H1 (cell line): ENCODE measurements around the gene ATP7B. TPM values are rescaled to one million over a fixed set of nuclear protein-coding genes. Genes with fewer than 3 reads are reported as not detected.

Source experiments
- CTCF ChIA-PET: fragments of 300-600 bp; sonication (Branson Sonifier 250); formaldehyde crosslinking; loops from one replicate; lab custom pipeline; 2021; ENCODE audit not compliant: partially characterized antibody; lab: Charles Lee
- POLR2A ChIA-PET: fragments of 300-600 bp; sonication (Branson Sonifier 250); formaldehyde crosslinking; loops from one replicate; lab custom pipeline; 2021; ENCODE audit warnings: inconsistent platforms; ENCODE audit not compliant: partially characterized antibody; lab: Charles Lee
- DNase-seq, 2 experiments: peaks; one replicate each; pipeline versions ENCODE4 v3.0.0 to v3.0.0-alpha.2; 2010 to 2022; ENCODE audit warnings: low spot score in 2 of 2, low read depth in 1 of 2, mixed read lengths in 1 of 2
- FAIRE-seq: peaks from 2 replicates; lab custom pipeline; 2011; peaks lifted over from hg19 to GRCh38; lab: Jason Lieb, UNC
- H2AFZ ChIP-seq: 2 replicates; pipeline ENCODE4 v1.8.1; 2012; ENCODE audit warnings: low read length, inconsistent platforms
- H2AK5ac ChIP-seq: 2 replicates; pipeline ENCODE4 v1.6.1; 2013; ENCODE audit warnings: low read depth, low read length
- H2BK120ac ChIP-seq: replicated peaks from 2 replicates; pipeline ENCODE3; 2013; ENCODE audit warnings: low read depth, low read length, inconsistent platforms
- H2BK12ac ChIP-seq: 2 replicates; pipeline ENCODE4 v1.6.1; 2013; ENCODE audit warnings: low read depth, low read length
- H2BK15ac ChIP-seq: 2 replicates; pipeline ENCODE4 v1.6.1; 2013; ENCODE audit warnings: low read length
- H2BK20ac ChIP-seq: 2 replicates; pipeline ENCODE4 v1.6.1; 2013; ENCODE audit warnings: low read length
- H2BK5ac ChIP-seq: 2 replicates; pipeline ENCODE4 v1.6.1; 2013; ENCODE audit warnings: low read depth, low read length
- H3K14ac ChIP-seq: 2 replicates; pipeline ENCODE4 v1.6.1; 2013; ENCODE audit warnings: inconsistent platforms; ENCODE audit not compliant: insufficient read length
- H3K18ac ChIP-seq: 2 replicates; pipeline ENCODE4 v1.6.1; 2013; ENCODE audit warnings: low read length; ENCODE audit errors: extremely low read depth
- H3K23ac ChIP-seq: 2 replicates; pipeline ENCODE4 v1.6.1; 2013; ENCODE audit warnings: inconsistent platforms; ENCODE audit not compliant: insufficient read length
- H3K23me2 ChIP-seq: 2 replicates; pipeline ENCODE4 v1.6.1; 2013; ENCODE audit warnings: low read depth, low read length
- H3K27ac ChIP-seq: 2 replicates; pipeline ENCODE4 v1.6.1; 2011; ENCODE audit warnings: low read depth, low read length, inconsistent platforms
- H3K27me3 ChIP-seq, 4 experiments: replicated peaks in 1 of 4; 1 replicate in 1 of 4; 2 replicates in 3 of 4; pipeline versions ENCODE4 v1.6.1 to v1.8.1; 2011 to 2013; ENCODE audit warnings: low read length in 3 of 4, mild to moderate bottlenecking in 3 of 4, inconsistent platforms in 2 of 4, mixed read lengths in 2 of 4, moderate library complexity in 1 of 4; ENCODE audit not compliant: control insufficient read depth in 3 of 4, insufficient read depth in 3 of 4; ENCODE audit errors: extremely low read depth in 1 of 4
- H3K36me3 ChIP-seq, 4 experiments: 2 replicates each; pipeline versions ENCODE4 v1.6.1 to v1.8.1; 2011 to 2013; ENCODE audit warnings: mild to moderate bottlenecking in 4 of 4, low read length in 3 of 4, moderate library complexity in 2 of 4, control low read depth in 1 of 4, inconsistent platforms in 1 of 4; ENCODE audit not compliant: insufficient read depth in 4 of 4, control insufficient read depth in 2 of 4
- H3K4ac ChIP-seq: replicated peaks from 2 replicates; pipeline ENCODE3; 2013; ENCODE audit warnings: low read length, low read depth, mixed read lengths, inconsistent platforms; ENCODE audit not compliant: insufficient read length
- H3K4me1 ChIP-seq, 4 experiments: replicated peaks in 1 of 4; 1 replicate in 1 of 4; 2 replicates in 3 of 4; pipeline versions ENCODE4 v1.6.1 to v1.8.1; 2011 to 2013; ENCODE audit warnings: low read length in 3 of 4, inconsistent platforms in 2 of 4, mixed read lengths in 1 of 4; ENCODE audit not compliant: insufficient read depth in 4 of 4, control insufficient read depth in 3 of 4
- H3K4me2 ChIP-seq, 2 experiments: 2 replicates each; pipeline versions ENCODE4 v1.6.1 to v1.8.1; 2011 to 2013; ENCODE audit warnings: low read depth in 2 of 2, low read length in 2 of 2, control low read depth in 1 of 2, inconsistent platforms in 1 of 2, mild to moderate bottlenecking in 1 of 2; ENCODE audit not compliant: insufficient read depth in 1 of 2
- H3K4me3 ChIP-seq, 4 experiments: fragments of 200-600, 300-600 bp in 1 of 4; sonication (generic), shearing (Covaris generic), sonication (Bioruptor Twin) in 1 of 4; 2 replicates each; pipeline versions ENCODE4 v1.5.1 to v1.8.1; 2011 to 2016; ENCODE audit warnings: low read length in 4 of 4, low read depth in 3 of 4, control low read depth in 2 of 4, inconsistent platforms in 2 of 4, mild to moderate bottlenecking in 2 of 4, mixed read lengths in 1 of 4, moderate library complexity in 1 of 4; ENCODE audit not compliant: insufficient read depth in 2 of 4; ENCODE audit errors: extremely low read depth in 1 of 4
- H3K56ac ChIP-seq: replicated peaks from 2 replicates; pipeline ENCODE3; 2013; ENCODE audit warnings: low read depth, mild to moderate bottlenecking, mixed read lengths, low read length, inconsistent platforms; ENCODE audit not compliant: insufficient read length
- H3K79me1 ChIP-seq: 2 replicates; pipeline ENCODE4 v1.6.1; 2013; ENCODE audit warnings: low read depth, low read length, control low read depth
- H3K79me2 ChIP-seq, 2 experiments: 2 replicates each; pipeline versions ENCODE4 v1.6.1 to v1.8.1; 2012 to 2013; ENCODE audit warnings: low read length in 2 of 2, mild to moderate bottlenecking in 2 of 2, inconsistent platforms in 1 of 2; ENCODE audit not compliant: insufficient read depth in 2 of 2, control insufficient read depth in 1 of 2
- H3K9ac ChIP-seq, 4 experiments: replicated peaks in 1 of 4; 1 replicate in 1 of 4; 2 replicates in 3 of 4; pipeline versions ENCODE4 v1.6.1 to v1.8.1; 2011 to 2013; ENCODE audit warnings: low read depth in 3 of 4, low read length in 3 of 4, control low read depth in 2 of 4, mild to moderate bottlenecking in 2 of 4, moderate library complexity in 2 of 4, inconsistent platforms in 1 of 4; ENCODE audit errors: extremely low read depth in 1 of 4
- H3K9me3 ChIP-seq, 2 experiments: 2 replicates each; pipeline versions ENCODE4 v1.6.1 to v1.8.1; 2012 to 2013; ENCODE audit warnings: mild to moderate bottlenecking in 2 of 2, moderate library complexity in 2 of 2, control low read depth in 1 of 2, inconsistent platforms in 1 of 2, low read depth in 1 of 2, low read length in 1 of 2, mixed read lengths in 1 of 2; ENCODE audit not compliant: insufficient read depth in 2 of 2
- H4K20me1 ChIP-seq, 2 experiments: replicated peaks in 1 of 2; 2 replicates each; pipeline versions ENCODE3 to v1.8.1; 2011 to 2013; ENCODE audit warnings: inconsistent platforms in 2 of 2, low read length in 2 of 2, mild to moderate bottlenecking in 1 of 2; ENCODE audit not compliant: insufficient read depth in 2 of 2, control insufficient read depth in 1 of 2
- H4K5ac ChIP-seq: 2 replicates; pipeline ENCODE4 v1.6.1; 2013; ENCODE audit warnings: low read length, low read depth, mixed read lengths, inconsistent platforms; ENCODE audit not compliant: insufficient read length
- H4K8ac ChIP-seq: 2 replicates; pipeline ENCODE4 v1.8.0; 2013; ENCODE audit warnings: mild to moderate bottlenecking, moderate library complexity, low read length, inconsistent platforms; ENCODE audit not compliant: insufficient read depth; ENCODE audit errors: extremely low read depth
- H4K91ac ChIP-seq: replicated peaks from 2 replicates; pipeline ENCODE3; 2013; ENCODE audit warnings: low read length, mixed read lengths, inconsistent platforms; ENCODE audit not compliant: insufficient read length
- CBX5 ChIP-seq: fragments of 300-800, 300-1000 bp; sonication (generic); IDR thresholded peaks from 2 replicates; pipeline ENCODE4 v1.7.1; 2016; ENCODE audit warnings: antibody characterized with exemption, low read length, low read depth
- JUND ChIP-seq: IDR thresholded peaks from 2 replicates; pipeline ENCODE4 v1.6.1; 2011; ENCODE audit warnings: mild to moderate bottlenecking, improper control_type of control experiment, low read length
- KDM4A ChIP-seq: IDR thresholded peaks from one replicate; pipeline ENCODE4 v1.7.1; 2012; ENCODE audit warnings: low read depth, mild to moderate bottlenecking, moderate library complexity, low read length, inconsistent platforms; ENCODE audit not compliant: severe bottlenecking
- POU5F1 ChIP-seq: IDR thresholded peaks from 2 replicates; pipeline ENCODE4 v1.6.1; 2011; ENCODE audit warnings: low read depth, mild to moderate bottlenecking, low read length, moderate library complexity
- YY1 ChIP-seq: IDR thresholded peaks from 2 replicates; pipeline ENCODE4 v1.6.1; 2011; ENCODE audit warnings: low read depth, mild to moderate bottlenecking, low read length
- WGBS, 2 experiments: shearing (Covaris generic) in 1 of 2; methylation state at CpG; one replicate each; pipeline versions ENCODE4 v1.1.6 to v1.1.7; 2013 to 2015; ENCODE audit warnings: low lambda C conversion rate in 2 of 2, mixed read lengths in 2 of 2, inconsistent platforms in 1 of 2, low coverage in 1 of 2, missing lambda C conversion rate in 1 of 2; ENCODE audit not compliant: insufficient replicate concordance in 2 of 2, insufficient coverage in 1 of 2, insufficient read length in 1 of 2; ENCODE audit errors: extremely low coverage in 1 of 2, missing lambda C conversion rate in 1 of 2; 5-methylcytosine and 5-hydroxymethylcytosine counted together
- polyA plus RNA-seq, 7 experiments: library from polyadenylated mRNA; depleted of rRNA in 3 of 7; stranded (reverse) in 5 of 7; unstranded in 2 of 7; fragments of >200 nt in 5 of 7; fragments of 200-250 nt in 2 of 7; gene quantifications; 1 replicate in 5 of 7; 2 replicates in 1 of 7; 4 replicates in 1 of 7; pipeline versions ENCODE4 v1.2.1 to v1.2.3, GENCODE V29; 2011 to 2013; ENCODE audit warnings: missing spikeins in 2 of 7, mixed read lengths in 2 of 7
- total RNA-seq: library from RNA; stranded (reverse); fragmentation: NEBNext Ultra II Directional; extraction: Animal tissue kit (Norgen Biotek cat#: 25700); gene quantifications from 2 replicates; pipeline ENCODE4 v1.2.1, GENCODE V29; 2021

The ATP7B gene
- total and polyA plus RNA-seq, 2 of the 8 experiments (the other 6 are each of a cell fraction or from before 2014, with no cell fraction given): 4.1 to 9.2 TPM

GRCh38 chr13:51928231-51928630 is 83.0 kb downstream of the ATP7B start:
- WGBS, 2 experiments: 97% methylated on average over 9 of the region's 9 CpGs; no CpG with 5 or more reads in 1 of the 2 experiments
- H4K5ac ChIP-seq: no peak overlapping the region
- CTCF ChIA-PET: interaction anchor here (0.7 to 3.3 kb wide), 7 partner anchors 7 to 201 kb away, joined by 3 to 18 read pairs (median 4); partner anchors contain the start of gene NEK5

More at GRCh38 chr13:51928231-51928630, 83.0 kb downstream of the ATP7B start:
- POLR2A ChIA-PET: interaction anchor here (1.4 kb wide), 1 partner anchor 16 kb away, joined by 3 read pairs; no protein-coding TSS in a partner anchor
- Histone ChIP-seq H4K8ac (no peak overlapping the region), H3K4me2 (no peak overlapping the region), H3K79me1 (no peaks in the 10 kb centered on the region), H3K79me2 (no peaks in the 10 kb centered on the region), H3K56ac (no peak overlapping the region), H3K18ac (no peak overlapping the region), H2BK5ac (no peak overlapping the region), H3K4me3 (no peak overlapping the region), H2BK20ac (no peak overlapping the region), H2BK12ac (no peak overlapping the region), H2BK15ac (no peak overlapping the region), H3K4me1 (no peaks in the 10 kb centered on the region), H3K23ac (no peak overlapping the region), H3K23me2 (peaks cover 3% of the 10 kb centered on the region; the same call in 1 of the 2 replicates), H3K9ac (no peak overlapping the region), H2BK120ac (no peak overlapping the region), H4K91ac (no peak overlapping the region), H3K4ac (no peak overlapping the region), H4K20me1 (peaks cover 0 to 4% of the 10 kb centered on the region in 2 experiments), H3K9me3 (no peaks in the 10 kb centered on the region), H3K27ac (no peak overlapping the region), H2AK5ac (no peak overlapping the region), H3K14ac (no peak overlapping the region), H2AFZ (no peak overlapping the region), H3K27me3 (no peaks in the 10 kb centered on the region), H3K36me3 (no peaks in the 10 kb centered on the region)
- DNase-seq (no peak), FAIRE-seq (no peak)
- TF ChIP-seq JUND (no peak), YY1 (no peak), POU5F1 (no peak), KDM4A (no peak), CBX5 (no peak)
